Stromal cell of bone marrow (primary cell): Measurements from ENCODE around the gene PCDHB9.

Experiments used
- DNase-seq: peaks from one replicate; pipeline ENCODE4 v3.0.0-alpha.2; 2012; ENCODE audit warnings: low read depth

The PCDHB9 gene

DNA sequence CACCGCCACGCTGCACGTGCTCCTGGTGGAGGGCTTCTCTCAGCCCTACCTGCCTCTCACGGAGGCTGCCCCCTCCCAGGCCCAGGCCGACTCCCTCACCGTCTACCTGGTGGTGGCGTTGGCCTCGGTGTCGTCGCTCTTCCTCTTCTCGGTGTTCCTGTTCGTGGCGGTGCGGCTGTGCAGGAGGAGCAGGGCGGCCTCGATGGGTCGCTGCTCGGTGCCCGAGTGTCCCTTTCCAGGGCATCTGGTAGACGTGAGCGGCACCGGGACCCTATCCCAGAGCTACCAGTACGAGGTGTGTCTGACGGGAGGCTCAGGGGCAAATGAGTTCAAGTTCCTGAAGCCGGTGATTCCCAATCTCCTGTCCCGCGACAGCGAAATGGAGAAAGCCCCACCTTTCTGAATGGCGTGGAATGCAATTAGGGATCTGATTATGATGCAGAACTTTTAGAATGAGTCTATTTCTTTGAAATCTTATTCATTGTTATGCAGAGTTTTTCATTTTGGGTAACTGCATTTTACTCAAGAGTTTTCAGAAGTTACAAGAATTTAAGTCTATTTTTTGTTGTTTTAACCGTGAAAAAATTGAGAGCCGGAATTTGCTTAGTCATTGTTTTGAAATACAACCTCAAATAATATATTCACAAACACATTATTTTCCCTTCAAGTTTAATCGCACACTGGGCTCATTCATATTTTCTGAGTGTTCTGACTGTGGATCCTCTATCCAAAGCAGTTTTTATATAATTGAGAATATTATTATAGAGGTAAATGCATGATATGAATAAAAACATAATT is 49.8 kb downstream of the PCDHB9 start:
- DNase-seq, result no peak
